Upper lobe of right lung (tissue), 1 donor: Measurements from ENCODE around the gene STMP1. TPM values are rescaled to one million over a fixed set of nuclear protein-coding genes. Genes with fewer than 3 reads are reported as not detected.

Experiments used
- ATAC-seq: fragments of 200-7000 bp; cut with Tn5 transposase; one replicate; pipeline ENCODE4 v1.9.1; 2020; ENCODE audit warnings: mild to moderate bottlenecking, moderate library complexity
- DNase-seq: peaks from one replicate; pipeline ENCODE4 v3.0.0-alpha.2; 2020
- H3K27ac ChIP-seq: fragments of 200-600 bp; one replicate; pipeline ENCODE4 v1.8.0; 2022
- H3K27me3 ChIP-seq: fragments of 200-600 bp; one replicate; pipeline ENCODE4 v1.8.0; 2022; ENCODE audit warnings: mild to moderate bottlenecking
- H3K36me3 ChIP-seq: fragments of 200-600 bp; one replicate; pipeline ENCODE4 v1.8.0; 2022
- H3K4me1 ChIP-seq: fragments of 200-600 bp; one replicate; pipeline ENCODE4 v1.8.0; 2022
- H3K4me3 ChIP-seq: fragments of 200-600 bp; one replicate; pipeline ENCODE4 v1.8.0; 2022; ENCODE audit warnings: mild to moderate bottlenecking
- H3K9me3 ChIP-seq: fragments of 200-600 bp; one replicate; pipeline ENCODE4 v1.8.0; 2022
- intact Hi-C: fragments of 100-400 bp; cut with DNase I; formaldehyde crosslinking; loops from one replicate; pipeline ENCODE4 v1.11.0; 2022
- long read RNA-seq: library from polyadenylated mRNA; unstranded; transcript quantifications from one replicate; pipeline ENCODE4 v2.0.0, GENCODE V29; 2021
- total RNA-seq: library from RNA; stranded (reverse); fragmentation: NEBNext Ultra II Directional; extraction: Animal tissue kit (Norgen Biotek cat#: 25700); gene quantifications from one replicate; pipeline ENCODE4 v1.2.1, GENCODE V29; 2021
- TF ChIP-seq, protein P1 (sequence below): fragments of 200-600 bp; IDR thresholded peaks from one replicate; pipeline ENCODE4 v1.8.0; 2022; ENCODE audit warnings: antibody characterized with exemption
- donor health status: DM: no; HTN: yes; CAD: no; lungs with severe emphysema.

STMP1 gene
- total RNA-seq, result 23.4 TPM
- long read RNA-seq, transcript STMP1-202 (3 exons, 2,450 nt), result major isoform, 32 of 42 reads
- long read RNA-seq, partial matches to known transcripts, result 0 of 42 reads
- long read RNA-seq, other reads (novel, unspliced or antisense), result 5 of 42 reads

DNA sequence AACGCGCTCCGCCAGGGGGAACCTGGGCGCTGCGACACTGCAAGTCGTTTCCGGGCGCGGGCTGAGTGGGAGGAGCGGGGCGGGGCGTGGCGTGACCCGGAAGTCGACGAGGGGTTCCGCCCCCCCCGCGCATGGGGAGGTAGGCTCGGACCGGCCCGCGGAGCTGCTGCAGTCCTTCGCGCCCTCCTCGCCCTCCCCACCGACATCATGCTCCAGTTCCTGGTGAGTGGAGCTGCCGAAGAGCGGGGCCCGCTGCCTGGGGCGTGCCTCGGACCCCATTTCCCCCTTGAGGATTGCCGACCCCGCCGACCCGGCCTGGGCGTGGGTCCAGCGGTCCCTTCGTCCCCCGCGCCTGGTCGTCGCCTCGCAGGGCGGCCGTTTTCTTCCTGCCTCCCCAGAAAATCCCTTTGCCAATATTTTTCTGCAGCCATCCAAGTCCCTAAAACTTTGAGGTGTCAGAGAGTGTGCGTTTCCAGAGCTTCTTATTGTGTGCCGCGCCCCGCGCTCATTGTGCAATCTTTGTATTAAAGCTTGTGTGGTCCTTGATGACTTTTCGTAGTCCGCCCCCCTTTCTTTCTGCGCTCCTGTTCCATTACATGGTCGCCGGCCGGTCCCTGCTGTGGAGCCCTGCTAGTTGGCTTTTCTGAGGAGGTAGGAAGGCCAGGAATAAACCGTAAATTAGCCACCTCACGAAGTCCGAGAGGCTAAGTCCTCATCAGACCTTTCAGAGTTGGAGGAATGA, at the start of gene STMP1:
Gene STMP1 (plus strand): TSS at position 142 of the 742 bp plus-strand sequence.
- TF ChIP-seq, protein P1, sequence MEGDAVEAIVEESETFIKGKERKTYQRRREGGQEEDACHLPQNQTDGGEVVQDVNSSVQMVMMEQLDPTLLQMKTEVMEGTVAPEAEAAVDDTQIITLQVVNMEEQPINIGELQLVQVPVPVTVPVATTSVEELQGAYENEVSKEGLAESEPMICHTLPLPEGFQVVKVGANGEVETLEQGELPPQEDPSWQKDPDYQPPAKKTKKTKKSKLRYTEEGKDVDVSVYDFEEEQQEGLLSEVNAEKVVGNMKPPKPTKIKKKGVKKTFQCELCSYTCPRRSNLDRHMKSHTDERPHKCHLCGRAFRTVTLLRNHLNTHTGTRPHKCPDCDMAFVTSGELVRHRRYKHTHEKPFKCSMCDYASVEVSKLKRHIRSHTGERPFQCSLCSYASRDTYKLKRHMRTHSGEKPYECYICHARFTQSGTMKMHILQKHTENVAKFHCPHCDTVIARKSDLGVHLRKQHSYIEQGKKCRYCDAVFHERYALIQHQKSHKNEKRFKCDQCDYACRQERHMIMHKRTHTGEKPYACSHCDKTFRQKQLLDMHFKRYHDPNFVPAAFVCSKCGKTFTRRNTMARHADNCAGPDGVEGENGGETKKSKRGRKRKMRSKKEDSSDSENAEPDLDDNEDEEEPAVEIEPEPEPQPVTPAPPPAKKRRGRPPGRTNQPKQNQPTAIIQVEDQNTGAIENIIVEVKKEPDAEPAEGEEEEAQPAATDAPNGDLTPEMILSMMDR, result no peak
- no peaks in the 10 kb centered on the region for H3K27me3 ChIP-seq
- H3K4me3 ChIP-seq, result peak within 1 kb of the TSS; percentile 100
- peak within 1 kb of the TSS; percentile 96 for H3K27ac ChIP-seq
- intact Hi-C loops, result no loop called here
- no peaks in the 10 kb centered on the region for H3K9me3 ChIP-seq
- peaks cover 15% of the 10 kb centered on the region for H3K4me1 ChIP-seq
- ATAC-seq, result peak; percentile 100
- H3K36me3 ChIP-seq, result no peaks in the 10 kb centered on the region
- DNase-seq, result peak; percentile 97

DNA sequence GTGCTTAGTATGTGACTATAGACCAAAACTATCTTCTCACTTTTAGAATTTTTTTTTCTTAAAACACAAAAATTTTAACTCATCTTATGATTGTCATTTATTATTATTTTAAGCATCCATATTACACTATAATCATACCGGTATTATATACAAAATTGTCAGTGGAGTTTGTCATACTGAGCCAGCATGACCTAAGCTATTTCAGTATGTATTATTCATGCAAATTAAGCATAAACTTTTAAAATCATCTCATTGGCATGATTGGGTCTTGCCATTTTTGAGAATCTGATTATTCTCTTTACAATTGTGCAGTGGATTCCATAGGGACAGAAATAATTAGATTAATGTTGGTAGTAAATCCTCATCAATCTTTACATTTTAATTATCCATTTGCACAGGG, 46.2 kb upstream of the STMP1 start:
- intact Hi-C loops, result no loop called here
- no peak overlapping the region for H3K4me3 ChIP-seq
- no peaks in the 10 kb centered on the region for H3K9me3 ChIP-seq
- no peaks in the 10 kb centered on the region for H3K27me3 ChIP-seq
- ATAC-seq (no peak), DNase-seq (no peak)
- H3K27ac ChIP-seq, result no peak overlapping the region
- TF ChIP-seq, protein P1, result no peak
- H3K36me3 ChIP-seq, result peaks cover 66% of the 10 kb centered on the region
- no peaks in the 10 kb centered on the region for H3K4me1 ChIP-seq

DNA sequence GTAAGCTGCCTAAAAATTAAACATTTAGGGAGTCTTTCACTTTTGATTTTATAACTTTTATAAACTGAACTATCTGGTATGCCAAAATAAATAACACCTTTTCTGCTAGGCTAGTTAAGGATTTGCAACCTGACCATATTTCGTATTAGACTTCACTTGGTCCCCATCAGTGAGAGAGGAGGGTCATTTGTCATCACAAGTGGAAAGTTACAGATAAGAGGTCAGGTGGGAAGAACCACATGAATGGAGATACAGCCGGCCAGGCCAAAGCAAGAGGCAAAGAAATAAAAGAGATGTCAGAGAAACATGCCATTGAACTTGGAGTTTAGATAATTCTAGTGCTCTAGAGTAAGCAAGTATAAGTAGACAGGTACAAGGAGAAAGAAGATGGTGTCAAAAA, 44.5 kb upstream of the STMP1 start:
- no peaks in the 10 kb centered on the region for H3K9me3 ChIP-seq
- TF ChIP-seq, protein P1, result no peak
- H3K36me3 ChIP-seq, result peaks cover 72% of the 10 kb centered on the region
- H3K27me3 ChIP-seq, result no peaks in the 10 kb centered on the region
- H3K4me3 ChIP-seq, result no peak overlapping the region
- ATAC-seq (no peak), DNase-seq (no peak)
- intact Hi-C loops, result no loop called here
- H3K27ac ChIP-seq, result no peak overlapping the region
- H3K4me1 ChIP-seq, result no peaks in the 10 kb centered on the region

DNA sequence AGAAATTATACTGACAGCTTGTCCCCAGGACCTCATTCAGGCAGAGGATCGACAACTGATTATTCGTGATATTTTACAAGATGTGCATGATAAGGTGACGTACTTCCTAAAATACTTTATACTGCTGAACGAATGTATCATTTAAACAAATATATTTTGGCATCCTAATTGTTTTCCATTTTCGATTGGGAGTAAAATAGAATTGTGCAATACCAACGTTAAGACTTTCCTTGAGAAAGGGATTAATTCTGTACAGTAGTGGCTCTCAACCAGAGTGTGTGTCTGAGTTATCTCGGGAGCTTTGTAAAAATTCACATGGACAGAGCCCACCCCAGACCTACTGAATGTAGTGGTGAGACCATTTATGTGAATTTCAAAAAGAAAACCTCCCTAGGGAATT, 43.8 kb upstream of the STMP1 start:
- TF ChIP-seq, protein P1, result no peak
- H3K9me3 ChIP-seq, result no peaks in the 10 kb centered on the region
- DNase-seq (no peak), ATAC-seq (no peak)
- H3K36me3 ChIP-seq, result peaks cover 77% of the 10 kb centered on the region
- no peak overlapping the region for H3K27ac ChIP-seq
- H3K27me3 ChIP-seq, result no peaks in the 10 kb centered on the region
- intact Hi-C loops, result no loop called here
- no peak overlapping the region for H3K4me3 ChIP-seq
- H3K4me1 ChIP-seq, result no peaks in the 10 kb centered on the region

DNA sequence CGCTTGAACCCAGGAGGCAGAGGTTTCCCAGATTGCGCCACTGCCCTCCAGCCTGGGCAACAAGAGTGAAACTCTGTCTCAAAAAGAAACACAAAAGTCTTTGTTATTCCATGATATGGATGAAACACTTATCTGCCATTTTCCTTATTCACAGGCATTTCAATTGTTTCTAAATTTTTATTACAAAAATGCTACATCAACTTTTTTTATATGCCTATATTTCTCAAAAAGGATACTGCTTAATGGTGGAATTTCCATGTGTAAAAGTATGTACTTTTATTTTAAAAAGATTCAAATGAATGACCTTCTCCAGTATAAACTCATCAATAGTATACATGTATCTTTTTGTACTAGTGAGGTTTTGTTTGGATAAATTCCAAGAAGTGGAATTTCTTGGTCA, 41.9 kb upstream of the STMP1 start:
- H3K27me3 ChIP-seq, result no peaks in the 10 kb centered on the region
- intact Hi-C loops, result no loop called here
- H3K4me1 ChIP-seq, result no peaks in the 10 kb centered on the region
- DNase-seq, result no peak
- H3K9me3 ChIP-seq, result no peaks in the 10 kb centered on the region
- no peak overlapping the region for H3K4me3 ChIP-seq
- no peak for ATAC-seq
- peaks cover 89% of the 10 kb centered on the region for H3K36me3 ChIP-seq
- no peak overlapping the region for H3K27ac ChIP-seq
- TF ChIP-seq, protein P1, result no peak
